ENCODE data around the gene OPN4. TPM values are rescaled to one million over a fixed set of nuclear protein-coding genes. Genes with fewer than 3 reads are reported as not detected.

Gene OPN4
- total and polyA plus RNA-seq, 9 of the 15 experiments (the other 6 are each of a cell fraction or from before 2014, with no cell fraction given): not detected

GRCh38 chr10:86673827-86674581 is 19.7 kb downstream of the OPN4 start (continued):
- TF ChIP-seq ZNF407 (IDR thresholded peaks at IDR 0.05; ENCODE audit: low read depth): no peak
